GM21528 (cell line): ENCODE data around the gene COL27A1.

Source experiments
- ATAC-seq: cut with Tn5 transposase; IDR thresholded peaks from one replicate; pipeline ENCODE4 v1.9.1; 2021; ENCODE audit warnings: mild to moderate bottlenecking, moderate library complexity; ENCODE audit not compliant: unreplicated experiment, low FRiP score

The COL27A1 gene

DNA sequence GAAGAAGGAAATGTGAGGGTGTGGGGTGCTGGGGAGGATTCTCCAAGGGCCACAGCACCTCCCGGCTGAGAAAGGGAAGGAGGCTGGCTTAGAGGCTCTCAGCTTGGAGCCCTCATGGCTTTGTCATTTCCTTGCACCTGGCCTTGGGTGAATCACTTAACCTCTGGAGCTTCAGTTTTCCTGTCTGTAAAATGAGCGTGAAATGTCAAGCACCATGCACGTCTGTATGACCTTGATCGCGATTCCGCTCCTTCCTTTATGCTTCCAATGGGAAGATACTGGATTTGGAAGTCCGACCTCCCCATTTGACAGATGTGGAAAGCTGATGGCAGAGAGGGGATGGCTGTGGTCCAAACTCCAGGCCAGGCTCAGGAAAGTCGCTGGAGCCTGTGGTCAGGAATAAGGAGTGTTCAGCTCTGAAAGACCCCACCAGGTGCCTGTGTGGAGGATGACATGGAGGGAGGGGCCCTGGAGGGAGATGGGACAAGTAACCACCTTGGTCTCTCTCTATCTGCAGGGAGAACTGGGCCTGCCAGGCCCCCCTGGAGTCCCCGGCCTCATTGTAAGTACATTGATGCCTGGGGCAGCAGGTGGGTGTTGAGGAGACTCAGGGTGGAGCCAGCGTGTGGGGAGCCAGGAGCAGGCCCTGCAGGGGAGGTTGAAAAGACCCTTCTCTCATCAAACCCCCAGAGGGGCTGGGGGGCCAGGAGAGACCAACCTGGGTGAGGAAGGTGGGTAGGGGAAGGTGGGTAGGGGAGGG, 66.5 kb downstream of the COL27A1 start:
- no peak for ATAC-seq

DNA sequence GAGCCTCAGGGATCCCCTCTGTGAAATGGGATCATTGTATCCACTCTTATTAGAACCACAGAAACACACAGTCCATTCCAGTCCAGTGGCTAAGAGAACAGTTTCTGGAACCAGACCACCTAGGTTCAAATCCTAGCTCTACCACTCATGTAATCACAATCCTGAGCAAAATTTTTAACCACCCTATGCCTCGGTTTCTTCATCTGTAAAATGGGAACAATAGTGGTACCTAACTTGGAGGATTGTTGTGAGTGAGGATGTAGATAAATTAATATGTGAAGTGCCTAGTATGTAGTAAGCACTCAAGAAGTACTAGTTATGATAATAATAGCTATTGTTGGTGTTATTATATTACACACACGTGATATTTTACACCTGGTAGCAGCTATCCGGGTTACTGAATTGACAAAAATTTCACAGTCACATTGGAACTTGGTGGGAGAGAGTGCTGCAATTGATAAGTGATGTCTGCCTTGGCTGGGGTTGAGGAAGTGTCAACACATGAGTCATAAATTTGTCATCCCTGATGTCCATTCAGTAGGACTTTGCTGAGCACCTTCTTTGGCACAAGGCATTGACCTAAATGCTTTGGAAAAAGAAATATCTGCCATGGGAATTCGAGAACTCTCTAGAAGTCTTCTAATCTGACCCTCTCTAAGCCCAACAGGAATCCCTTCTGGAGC, 68.4 kb downstream of the COL27A1 start:
- ATAC-seq, result no peak

DNA sequence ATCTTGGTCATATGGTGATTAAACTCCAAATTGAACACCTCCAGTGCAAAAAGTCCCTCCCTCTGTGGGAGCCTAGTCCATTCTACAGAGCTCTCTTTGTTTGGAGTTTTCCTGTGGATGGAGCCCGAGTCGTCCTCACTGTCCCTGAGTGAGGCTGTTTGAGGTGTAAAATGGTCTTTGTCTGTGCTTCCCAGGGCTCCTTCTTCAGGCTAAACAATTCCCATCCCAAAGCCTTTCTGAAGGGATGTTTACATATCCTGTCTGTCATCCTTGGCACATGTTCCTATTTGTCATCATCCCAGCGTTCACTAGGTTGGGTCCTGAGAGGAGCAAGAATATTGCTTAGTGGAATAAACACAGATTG, 68.9 kb downstream of the COL27A1 start:
- ATAC-seq, result no peak

DNA sequence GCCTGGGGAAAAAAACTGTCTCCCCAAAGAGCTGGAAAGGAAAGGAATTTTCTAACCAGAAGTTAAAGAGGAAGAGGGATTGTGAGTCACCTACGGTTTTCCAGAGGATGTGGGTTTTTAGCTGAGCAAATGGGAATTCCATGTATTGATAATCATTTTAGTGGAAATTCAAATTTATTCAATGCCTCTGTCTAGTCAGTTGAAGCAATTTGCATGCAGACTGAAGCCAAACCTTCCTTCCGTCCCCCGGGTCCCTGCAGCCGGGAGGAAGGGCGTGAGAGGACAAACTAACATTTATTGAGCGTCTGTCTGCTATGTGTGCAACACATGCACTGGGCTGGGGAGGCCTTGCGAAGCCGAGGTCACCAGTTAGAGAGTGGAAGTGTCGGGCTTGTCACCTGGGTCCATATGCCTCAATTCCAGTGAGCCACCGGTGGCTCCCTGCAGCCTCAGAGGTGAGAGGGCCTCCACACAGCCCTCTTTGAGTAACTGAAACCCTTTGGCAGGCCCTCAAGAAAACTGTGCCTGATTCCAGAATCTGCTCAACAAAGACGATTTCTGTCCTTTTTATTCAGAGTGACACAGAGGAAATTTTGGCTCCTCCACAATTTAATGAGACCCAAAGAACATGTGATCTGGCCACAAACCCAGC, 70.3 kb downstream of the COL27A1 start:
- no peak for ATAC-seq

DNA sequence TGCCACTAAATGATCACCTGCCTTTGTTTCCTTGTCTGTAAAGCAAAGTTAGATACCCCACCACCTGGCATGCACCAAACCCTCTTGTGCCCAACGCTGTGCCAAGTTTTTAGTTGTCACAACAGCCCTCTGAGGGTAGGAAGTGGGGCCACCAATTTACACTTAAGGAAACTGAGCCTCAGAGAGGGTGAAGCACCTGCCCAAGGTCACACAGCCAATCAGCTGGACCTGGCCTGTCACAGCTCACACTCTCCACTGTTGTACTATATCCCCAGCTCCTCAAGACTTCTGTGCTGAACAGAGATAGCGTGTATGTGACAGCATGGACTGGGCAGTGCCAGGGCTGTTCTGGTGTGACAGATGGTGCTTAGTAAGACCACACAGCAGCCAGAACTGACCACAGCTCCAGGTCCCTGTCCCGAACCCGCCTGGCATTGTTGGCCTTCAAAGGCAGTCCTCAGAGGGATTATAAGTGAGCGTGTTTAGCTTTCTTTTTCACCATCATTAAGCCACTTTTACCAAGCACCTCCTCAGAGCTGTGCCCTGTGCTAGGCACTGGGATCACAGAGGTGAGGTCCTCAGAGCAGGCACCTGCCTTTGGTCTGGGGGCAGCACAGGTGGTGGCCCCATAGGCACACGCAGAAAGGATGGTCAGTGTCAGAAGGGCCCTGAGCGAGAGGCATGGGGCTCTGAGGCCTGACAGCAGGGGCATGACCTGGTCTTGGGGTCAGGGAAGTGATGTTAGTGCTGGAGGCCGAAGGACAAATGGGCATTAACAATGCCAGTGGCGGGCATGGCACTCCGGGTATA, 71.1 kb downstream of the COL27A1 start:
- no peak for ATAC-seq

DNA sequence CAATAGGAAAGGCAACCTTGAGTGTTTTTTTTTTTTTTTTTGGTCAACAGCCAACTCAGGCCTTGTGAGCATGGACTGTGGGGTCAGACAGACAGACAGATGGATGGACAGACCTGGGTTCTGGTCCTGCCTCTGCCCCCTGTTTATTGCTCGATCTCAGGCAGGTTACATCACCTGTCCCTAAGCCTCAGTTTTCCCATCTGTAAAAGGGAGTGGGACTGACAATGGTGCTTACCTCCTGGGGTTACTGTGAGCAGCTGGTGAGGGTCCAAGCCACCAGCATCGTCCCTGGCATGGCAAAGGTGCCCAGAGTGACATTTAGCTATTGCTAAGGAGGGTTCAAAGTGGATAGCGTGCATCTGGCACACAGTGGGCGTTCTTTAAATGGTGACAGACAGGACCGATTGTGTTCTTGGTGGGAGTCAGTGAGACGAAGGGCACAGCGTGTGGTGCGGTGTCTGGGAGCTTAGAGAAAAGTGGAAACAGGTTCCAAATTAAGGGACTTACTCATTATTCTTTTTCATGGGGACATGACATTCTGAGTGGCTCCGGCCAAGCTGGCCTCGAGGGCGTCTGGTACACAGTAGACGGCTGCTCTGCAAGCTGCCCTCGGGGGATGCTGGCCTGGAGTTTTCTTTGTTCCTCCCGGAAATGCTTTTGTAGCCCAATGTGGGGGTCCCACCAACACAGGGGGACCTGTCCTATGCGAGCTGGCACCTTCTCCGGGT, 72.1 kb downstream of the COL27A1 start:
- ATAC-seq, result no peak

DNA sequence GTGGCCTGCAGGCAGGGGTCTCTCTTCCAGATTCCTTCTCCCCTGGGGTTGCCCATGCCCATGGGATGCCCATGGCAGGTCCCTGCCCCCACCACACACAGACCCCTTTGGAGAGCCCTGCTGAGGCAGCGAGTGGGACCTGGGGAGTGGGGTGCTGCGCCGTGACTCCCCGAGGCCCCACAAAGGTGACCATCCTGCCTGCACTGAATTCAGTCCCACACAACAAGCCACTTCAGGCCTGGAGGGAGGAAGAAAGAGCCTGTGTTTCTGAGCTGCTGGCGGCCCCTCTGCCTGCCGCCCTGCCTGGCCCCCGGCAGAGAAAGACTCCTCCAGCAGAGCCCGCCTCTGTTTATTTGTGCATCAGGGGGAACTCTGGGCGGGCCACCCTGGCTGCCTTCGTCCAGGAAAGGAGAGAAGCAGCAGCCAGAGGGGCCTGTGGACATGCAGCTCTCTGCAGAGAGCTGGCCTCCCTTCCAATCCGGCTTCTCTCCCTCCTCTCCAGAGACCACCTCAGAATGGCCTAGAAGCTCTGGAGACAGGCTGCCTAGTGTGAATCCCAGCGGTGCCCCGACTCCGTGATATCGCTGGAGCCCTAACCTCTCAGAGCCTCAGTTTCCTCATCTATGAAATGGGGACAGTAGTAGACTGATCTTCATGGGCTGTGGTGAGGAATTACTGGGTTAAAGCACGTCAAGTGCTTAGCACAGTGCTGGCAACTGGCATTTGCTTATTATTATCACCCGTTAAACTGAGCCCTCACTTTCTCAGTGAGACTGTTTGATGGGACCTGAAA, 72.9 kb downstream of the COL27A1 start:
- ATAC-seq, result no peak

DNA sequence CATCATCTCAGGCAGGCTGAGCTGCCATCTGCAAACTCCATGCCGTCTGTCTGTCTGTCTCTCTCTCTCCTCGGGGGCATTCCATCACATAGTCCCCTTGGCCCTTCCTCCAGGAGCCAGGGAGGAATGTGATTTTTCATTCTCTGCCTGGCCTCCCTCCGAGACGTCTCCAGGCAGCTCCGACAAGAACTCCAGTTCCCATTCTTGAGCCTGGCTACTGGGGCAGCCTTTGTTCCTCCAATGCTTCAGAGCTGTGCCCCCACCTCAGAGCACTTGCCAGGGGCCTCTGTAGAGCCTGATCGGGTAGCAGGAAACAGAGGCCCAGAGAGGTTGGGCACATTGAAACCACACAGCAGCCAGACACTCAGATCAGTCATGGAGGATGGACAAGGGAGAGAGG, 74.0 kb downstream of the COL27A1 start:
- ATAC-seq, result no peak

DNA sequence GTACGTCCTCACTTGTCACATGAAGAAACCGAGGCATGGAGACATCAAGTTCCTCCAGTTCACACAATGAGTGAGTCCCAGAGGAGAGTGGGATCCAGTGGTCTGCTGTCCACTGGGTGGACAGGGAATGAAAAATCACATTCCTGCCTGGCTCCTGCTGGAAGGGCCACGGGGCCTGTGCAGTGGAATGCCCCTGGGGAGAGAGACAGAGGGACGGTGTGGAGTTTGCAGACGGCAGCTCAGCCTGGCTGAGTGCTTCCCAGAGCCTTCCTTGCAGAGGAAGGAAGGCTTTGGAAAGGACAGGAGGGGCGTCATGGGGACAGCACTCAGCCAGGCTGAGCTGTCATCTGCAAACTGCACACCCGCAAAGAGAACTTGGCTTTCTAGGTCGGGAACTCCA, 74.7 kb downstream of the COL27A1 start:
- ATAC-seq, result no peak

DNA sequence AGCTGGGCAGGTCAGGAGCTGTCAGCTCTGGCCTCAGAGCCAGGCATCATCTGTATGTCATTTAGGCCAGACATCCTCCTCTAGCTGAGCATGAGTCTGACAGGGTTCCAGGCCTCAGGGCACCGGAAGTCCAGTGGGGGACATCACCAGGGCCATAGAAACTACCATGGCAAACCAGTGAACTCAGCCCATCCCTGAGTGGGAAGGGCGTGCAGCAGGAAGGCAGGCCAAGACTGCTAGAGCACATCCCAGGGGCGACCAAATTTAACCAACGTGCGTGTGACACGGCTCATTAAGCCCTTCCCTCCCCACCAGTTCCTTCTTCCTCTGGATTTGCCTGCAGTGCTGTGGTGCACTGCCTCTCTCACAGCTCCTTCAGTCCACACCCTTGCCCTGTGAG, 75.9 kb downstream of the COL27A1 start:
- ATAC-seq, result no peak

DNA sequence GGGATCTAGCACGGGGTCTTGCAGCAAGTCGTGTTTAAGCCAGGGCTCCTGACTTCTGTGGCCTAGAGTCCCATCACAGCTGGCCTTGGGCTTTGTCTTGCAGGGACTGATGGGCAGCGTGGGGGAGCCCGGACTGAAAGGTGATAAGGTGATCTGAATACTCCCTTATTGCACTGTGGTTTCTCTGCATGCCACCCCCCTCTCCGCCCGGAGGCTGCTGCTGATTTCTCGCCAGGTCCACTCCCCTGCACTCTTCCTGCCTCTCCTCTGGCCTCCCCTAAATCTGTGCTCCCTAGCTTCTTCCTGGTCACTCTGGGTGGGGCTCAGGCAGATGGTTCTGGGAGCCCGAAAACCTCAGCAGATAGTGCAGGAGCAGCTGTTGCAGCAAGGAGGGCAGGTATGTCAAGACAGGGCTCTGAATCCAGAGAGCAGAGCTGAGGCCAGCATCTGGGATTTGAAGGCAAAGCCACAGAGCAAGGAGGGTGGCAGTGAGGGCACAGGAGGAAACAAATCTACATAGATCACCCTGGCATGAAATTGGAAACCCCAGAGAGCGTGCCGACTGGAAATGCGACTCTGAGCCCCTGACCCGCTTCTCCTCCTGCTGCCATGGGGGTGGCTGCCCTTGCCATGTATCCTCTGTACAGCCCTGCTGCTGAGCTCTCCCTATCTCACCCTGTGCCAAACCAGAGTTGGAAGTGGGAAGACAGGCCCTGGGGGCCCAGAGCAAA, 76.5 kb downstream of the COL27A1 start:
- ATAC-seq, result no peak

DNA sequence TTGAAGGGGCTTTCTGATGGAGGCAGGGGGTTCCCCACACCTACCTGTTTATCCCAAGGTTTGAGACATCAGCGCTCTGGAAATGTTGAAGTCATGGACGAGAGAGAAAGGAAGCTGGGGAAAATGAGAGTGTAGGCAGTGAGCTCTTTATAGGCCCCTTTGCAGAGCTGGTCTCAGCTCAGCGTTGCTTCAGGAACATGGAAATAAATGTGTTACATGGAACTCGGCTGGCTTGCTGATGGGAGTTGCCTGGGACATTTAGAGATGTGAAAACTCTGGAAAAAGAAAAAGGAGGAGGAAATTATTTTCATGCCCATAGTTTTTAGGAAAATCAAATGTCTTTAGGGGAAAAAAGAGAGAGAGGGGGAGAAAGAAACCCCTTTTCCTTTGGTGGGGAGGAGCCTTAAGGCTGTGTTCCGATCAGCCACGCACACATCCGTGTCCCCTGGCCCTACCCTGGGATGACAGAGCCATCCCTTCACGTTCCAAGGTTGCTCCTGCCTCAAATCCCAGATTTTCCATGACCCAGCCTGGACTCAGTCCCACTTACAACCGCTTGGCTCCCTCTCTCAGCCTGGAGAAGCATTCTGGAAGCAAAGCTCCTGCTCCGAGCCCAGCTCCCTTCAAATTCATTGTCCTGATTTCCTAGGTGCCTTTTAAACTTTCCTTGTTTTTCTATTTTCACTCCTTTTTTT, 78.3 kb downstream of the COL27A1 start:
- no peak for ATAC-seq

DNA sequence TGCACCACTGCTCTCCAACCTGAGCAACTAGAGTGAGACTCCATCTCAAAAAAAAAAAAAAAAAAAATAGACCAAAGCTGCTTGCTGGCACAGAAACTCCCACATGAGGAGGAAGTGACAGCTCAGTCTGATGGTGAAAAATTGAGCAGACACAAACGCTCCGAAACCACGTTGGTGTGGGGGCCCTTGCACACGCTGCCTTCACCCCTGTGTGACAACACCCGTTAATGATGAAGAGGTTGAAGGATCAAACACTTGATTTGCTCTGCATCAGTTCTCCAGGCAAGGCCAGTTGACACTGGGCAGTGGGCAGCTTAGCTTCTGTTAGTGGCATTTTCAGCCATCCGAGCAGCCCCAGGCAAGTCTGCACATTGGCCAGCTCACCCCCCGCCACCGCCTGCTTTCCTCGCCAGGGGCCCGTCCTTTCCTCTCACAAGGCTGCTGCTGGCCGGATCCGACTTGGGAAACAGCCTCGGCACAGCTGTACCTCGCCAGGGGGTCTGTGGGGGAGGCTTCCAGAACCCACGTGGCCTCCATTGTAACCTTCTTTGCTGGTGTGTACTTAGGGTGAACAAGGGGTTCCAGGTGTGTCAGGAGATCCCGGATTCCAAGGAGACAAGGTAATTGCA, 79.8 kb downstream of the COL27A1 start:
- ATAC-seq, result no peak

DNA sequence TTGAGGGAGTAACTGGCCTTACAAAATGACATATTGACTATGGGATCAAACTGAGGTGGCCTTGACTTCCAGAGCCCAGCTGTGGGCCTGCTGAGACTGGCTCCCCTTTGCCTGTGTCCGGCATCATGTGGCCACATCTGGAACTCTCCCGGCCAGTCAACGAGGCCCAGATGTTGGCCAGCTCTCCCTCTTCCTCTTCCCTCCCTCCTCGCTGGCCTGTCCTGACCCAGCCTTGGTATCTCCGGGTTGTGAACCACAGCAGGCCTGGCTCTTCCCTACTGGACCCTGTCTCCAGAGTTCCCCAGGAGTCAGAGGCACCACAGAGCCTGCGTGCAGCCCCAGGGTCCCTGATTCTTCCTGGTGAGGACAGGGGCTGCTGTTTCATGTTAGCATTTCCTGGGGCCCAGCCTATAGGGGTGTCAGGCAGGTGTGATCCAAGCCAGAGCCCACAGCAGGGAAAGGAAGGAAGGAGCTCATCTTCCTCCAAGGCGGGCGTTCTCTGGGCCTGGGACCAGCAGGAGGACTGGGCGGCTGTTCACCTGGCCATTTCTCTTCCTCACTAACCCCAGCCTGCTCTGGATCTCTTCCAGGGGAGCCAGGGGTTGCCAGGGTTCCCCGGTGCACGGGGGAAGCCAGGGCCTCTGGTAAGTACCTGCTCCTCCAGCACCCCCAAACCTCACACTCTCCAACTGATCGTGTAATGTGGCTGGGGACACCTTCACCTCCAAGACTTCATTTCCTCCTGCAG, 81.2 kb downstream of the COL27A1 start:
- ATAC-seq, result no peak

DNA sequence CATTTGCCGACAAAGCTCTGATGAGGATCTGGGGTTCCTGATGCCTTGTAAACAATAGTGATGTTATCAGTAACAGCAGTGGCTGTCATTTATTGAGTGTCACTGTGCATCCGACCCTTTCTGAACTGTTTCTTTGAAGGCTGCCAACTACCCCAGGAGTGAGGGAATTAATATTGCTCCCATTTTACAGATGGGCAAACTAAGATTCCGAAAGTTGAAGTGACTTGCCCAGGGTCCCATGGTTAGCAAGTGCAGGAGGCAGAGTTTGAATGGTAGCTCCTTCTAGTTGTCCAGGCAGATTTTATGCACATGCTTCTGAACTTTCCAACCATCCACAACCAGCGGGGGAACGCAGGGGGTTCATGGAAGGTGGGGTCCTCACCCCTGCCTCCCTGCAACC, 81.9 kb downstream of the COL27A1 start:
- no peak for ATAC-seq

DNA sequence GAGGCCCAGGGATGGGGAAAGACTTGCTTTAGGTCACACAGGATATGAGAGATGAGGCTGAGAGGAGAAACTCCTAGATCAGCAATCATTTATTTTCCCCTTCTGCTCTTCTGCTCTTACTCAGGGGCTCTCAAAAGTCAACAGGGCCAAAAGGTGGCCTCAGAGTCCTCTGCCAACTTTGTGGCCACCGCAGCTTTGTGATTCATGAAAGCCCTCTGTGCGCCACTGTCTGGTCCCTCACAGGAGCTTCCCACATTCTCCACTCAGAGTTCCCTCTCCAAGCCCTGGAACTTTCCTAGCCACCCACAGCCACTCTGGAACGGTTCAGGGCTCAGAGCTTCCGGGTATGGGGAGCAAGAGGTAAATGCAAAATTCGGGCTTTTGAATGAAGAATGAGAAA, 82.4 kb downstream of the COL27A1 start:
- ATAC-seq, result no peak

DNA sequence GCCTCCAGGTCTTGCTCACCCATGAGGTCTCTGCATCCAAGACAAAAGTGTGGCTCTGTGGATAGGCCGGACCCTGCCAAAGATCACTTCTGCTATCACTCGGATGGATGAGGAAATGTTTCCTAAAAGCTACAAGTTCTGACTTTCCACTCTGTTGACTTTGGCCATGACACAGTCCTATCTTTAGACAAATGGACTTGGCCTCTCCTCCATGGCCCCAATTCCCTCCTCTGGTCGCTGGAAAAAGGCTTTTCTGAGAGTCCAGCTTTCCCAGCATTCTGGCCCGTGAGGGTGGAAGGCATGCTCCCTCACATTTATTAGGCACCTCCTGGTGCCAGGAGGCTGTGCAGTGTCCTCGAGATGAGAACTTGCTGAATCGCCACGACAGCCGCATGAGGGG, 83.1 kb downstream of the COL27A1 start:
- no peak for ATAC-seq
